CD4-positive, alpha-beta T cell treated with Interleukin-17A for 4 hours (primary cell): ENCODE measurements around the gene WWOX.

ENCODE experiments used
- DNase-seq: peaks from one replicate; pipeline ENCODE4 v3.0.0-alpha.2; 2020; ENCODE audit warnings: mixed read lengths

Gene WWOX

GRCh38 chr16:78307824-78308528 lies 208.5 kb downstream of the WWOX start:
- DNase-seq, result no peak

- DNase-seq, result no peak
Observed at GRCh38 chr16:78309763-78310162, 210.3 kb downstream of the WWOX start.

GRCh38 chr16:78310196-78310595 lies 210.7 kb downstream of the WWOX start:
- no peak for DNase-seq

DNA sequence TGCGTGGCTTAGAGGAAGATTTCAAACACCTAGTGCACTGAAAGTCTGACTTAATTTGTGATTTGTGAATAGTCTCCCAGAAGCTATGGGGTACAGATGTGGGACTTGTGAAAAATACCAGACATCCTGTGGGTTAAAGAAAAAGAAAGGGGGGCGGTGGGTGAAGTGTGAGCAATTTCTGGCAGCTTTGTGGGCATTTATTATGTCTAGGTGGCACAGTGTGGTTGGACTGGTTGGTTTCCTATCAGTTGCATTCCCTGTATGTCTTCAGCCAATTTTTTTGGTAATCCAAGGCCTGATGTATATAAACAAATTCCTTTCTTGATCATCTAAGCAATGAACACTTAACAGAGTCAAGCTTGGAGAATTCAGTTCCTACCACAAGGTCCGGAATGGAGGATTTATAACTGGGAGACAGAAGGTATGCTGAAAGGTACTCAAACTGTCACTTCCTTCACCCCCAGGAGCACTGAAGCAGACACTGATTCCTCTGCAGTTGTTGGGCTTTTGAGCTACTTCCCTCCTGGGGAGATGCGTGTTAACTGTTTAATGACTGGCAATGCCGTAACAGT lies 211.6 kb downstream of the WWOX start:
- no peak for DNase-seq

- no peak for DNase-seq
Observed at GRCh38 chr16:78311831-78312230, 212.4 kb downstream of the WWOX start.

GRCh38 chr16:78317564-78318240 lies 218.2 kb downstream of the WWOX start:
- no peak for DNase-seq

GRCh38 chr16:78321620-78322360 lies 222.3 kb downstream of the WWOX start:
- no peak for DNase-seq

DNA sequence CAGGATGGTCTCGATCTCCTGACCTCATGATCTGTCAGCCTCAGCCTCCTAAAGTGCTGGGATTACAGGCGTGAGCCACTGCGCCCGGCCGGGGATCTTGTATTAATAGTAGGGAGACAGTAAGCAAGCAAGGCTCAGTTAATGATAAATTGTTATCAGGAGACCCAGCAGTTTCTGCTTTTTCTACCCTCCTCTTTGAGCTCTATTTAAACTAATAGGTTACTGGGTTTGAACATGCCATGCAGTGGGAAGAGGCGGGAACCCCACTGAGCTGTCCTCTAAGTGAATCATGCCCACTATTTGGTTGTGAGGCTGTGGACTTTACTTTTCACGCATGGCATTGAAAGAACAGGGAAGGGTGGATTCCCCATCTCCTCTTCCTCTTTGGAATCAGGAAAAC lies 223.9 kb downstream of the WWOX start:
- DNase-seq, result no peak

DNA sequence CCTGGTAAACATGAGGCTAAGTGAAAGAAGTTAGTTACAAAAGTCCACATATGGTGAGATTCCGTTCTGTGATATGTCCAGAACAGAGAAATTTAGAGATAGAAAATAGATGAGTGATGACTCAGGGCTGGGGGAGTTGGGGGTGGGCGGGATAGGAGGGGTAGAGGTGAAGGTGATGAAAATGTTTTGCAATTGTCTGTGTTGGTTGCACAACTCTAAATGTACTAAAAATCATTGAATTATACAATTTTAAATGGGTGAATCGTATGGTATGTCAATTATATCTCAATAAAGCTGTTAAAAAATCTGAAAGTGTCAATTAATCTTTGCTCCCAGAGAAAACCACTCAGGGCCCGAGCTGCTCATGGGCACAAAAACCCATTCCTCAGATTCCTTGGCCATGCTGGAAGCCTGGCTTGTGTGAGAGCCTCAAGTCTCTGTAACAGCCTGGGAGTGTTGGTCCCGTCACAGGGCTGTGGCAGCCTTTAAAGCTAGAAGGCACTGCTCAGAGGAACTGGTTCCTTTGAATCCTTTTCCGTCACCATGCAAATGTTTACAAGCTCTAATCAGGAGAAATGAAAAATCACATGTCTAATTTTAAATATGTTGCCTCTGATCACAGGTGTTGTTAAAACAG lies 225.3 kb downstream of the WWOX start:
- no peak for DNase-seq

DNA sequence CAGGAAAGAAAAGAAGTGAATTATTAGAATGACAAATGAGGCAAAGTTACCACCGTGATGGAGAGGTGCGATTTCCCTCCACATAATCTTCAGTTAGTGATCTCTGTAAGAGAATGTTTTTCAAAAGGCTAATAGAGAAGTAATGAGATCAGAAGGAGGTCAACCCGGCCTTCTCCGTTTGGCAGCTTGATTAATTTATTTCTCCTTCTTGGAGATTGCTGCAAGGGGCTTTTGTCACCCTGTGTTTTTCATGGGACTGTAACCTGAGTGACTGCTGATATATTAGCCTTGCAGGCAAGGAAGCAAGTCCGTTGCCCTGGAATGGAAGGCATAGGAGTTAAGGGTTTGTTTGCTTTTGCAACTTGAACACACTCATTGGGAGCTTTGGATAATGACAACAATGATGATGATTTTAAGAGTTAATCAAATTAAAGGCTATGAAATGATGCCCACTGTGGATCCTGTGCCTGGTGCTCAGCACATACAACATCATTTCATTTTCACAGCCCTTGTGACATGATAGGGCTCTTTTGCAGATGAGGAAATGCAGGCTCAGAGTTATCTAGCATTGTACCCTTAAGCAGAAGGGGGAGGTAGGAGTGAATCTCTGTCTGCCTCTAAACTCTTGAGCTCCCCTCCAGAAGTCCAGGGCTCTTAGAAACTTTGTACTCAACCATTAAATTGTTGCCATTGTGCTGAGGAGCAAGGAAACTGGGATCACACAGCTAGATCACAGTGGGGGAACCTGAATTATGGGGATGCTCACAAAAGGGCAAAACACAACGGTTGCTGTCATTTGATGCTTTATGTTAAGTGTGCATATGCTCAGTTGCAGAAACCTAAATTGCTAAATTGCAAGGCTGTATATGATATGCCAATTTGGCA lies 226.3 kb downstream of the WWOX start:
- no peak for DNase-seq

- no peak for DNase-seq
Observed at GRCh38 chr16:78326731-78327130, 227.3 kb downstream of the WWOX start.

- DNase-seq, result no peak
Observed at GRCh38 chr16:78331731-78332130, 232.3 kb downstream of the WWOX start.

GRCh38 chr16:78333808-78334207 lies 234.4 kb downstream of the WWOX start:
- no peak for DNase-seq

DNA sequence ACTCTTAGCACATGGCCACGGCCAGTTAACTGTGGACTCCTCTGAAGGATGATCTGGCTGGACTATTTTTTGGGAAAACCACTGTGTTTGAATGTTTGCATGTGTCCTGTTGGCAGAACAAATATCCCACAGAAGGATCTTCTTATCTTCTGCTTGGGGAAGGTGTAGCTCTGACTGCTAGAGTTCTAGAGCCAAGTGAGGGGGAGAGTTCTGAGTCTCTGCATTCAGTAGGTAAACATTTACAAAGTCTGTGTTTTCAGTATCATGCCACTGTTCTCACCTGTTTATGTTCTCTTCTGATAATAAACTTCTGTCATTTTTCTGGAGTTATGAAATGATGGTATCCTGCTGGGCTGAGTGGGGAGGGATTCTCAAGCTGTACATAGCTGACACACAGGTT lies 241.1 kb downstream of the WWOX start:
- no peak for DNase-seq

GRCh38 chr16:78348068-78348467 lies 248.6 kb downstream of the WWOX start:
- DNase-seq, result no peak

- no peak for DNase-seq
Observed at GRCh38 chr16:78348886-78349285, 249.4 kb downstream of the WWOX start.

DNA sequence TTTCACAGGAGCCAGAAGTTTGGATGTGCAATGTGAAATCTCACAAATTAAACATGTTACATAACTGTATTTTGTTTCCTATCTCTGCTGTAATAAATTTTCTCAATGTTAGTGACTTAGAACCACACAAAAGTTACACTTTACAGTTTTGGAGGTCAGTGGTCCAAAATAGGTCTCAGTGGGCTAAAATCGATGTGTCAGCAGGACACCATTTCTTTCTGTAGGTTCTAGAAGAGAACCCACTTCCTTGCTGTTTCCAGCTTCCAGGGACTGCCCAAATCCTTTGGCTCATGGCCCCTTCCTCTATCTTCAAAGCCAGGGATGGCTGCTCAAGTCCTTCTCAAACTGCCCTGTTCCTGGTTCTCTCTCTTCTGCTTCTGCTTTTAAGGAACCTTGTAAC lies 252.7 kb downstream of the WWOX start:
- DNase-seq, result no peak

- DNase-seq, result no peak
Observed at GRCh38 chr16:78353640-78354275, 254.3 kb downstream of the WWOX start.

DNA sequence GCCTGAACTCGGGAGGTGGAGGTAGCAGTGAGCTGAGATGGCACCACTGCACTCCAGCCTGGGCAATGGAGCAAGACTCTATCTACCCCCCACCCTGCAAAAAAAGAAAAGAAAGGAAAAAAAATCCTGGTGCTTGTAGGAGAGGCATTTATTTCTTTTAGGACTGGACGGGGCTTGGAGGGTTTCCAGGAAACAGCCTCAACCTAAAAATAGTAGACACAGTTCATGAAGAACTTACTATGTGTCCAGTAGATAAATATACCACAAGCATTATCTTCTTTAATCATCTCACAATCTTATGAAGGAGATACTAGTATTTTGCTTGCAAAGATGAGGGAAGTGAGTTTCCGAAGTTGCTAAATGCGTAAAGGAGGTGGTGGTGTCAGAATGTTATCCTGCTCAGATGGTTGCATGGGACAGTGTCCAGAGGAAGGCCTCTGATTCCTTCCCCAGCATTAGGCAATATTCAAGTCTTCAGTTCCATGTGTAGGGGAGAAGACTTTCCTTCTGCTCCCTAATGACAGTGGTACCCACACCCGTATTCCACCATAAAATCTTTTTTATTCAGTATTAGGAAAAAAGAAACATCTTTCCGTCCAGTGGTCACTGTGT lies 263.2 kb downstream of the WWOX start:
- DNase-seq, result no peak

DNA sequence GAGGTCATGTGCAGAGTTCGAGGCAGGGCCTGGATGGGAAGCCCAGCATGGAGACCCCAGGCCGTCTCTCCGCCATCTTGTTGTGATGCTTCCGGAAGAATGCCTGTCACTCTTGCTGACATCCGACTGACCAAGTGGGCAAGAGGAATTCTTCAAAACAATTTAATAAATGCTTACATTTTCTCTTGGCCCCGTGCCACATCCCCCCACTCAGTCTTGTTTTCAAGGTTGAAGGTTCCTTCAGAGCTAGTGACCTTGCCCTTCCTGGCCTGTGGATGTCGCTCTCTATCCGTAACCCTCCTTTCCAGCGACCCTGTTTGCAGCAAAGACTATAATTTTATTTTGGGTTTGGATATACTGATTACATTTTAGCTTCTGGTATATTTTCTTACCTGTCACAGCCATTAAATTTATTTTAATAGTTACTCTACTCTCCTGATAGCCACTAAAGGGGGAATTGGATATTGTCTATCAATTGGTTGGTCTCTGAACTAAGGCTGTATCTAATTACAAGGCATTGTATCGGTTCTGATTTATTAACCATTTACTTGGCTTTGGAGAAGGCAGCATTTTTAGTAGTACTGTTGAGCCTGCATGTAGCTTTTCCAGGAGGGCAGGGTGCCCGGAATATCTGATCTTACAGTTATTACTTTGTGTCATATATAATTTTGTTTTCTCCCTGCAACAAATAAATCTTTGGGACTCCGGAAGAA lies 264.5 kb downstream of the WWOX start:
- DNase-seq, result no peak

DNA sequence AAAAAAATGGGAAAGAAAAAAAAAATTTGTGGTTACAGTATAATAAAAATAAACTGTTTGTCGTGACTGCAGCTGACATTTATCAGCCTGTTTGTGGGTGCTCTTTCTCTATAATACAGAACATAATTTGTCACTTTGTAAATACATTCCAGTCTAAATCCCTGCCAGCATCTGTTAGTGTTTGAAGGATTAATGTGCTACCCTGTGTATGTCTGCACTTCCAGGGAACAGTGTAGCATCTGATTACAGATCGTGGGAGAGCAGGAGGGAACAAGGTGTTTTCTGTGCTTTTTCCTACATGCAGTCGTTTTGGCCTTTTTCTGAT lies 265.1 kb downstream of the WWOX start:
- DNase-seq, result no peak
